Cardiac fibroblast (primary cell): Measurements from ENCODE around the gene FAM217B.

Experiments used
- DNase-seq, 2 donors: peaks; one replicate each; pipeline versions ENCODE4 v3.0.0 to v3.0.0-alpha.2; 2010; ENCODE audit warnings: low read depth in 2 of 2
- H3K4me3 ChIP-seq, 2 donors: replicated peaks in 1 of 2; 1 replicate in 1 of 2; 2 replicates in 1 of 2; pipeline ENCODE4 v1.5.1; 2011; ENCODE audit warnings: low read depth in 2 of 2, low read length in 2 of 2, mild to moderate bottlenecking in 2 of 2, moderate library complexity in 1 of 2
- CTCF ChIP-seq: IDR thresholded peaks from one replicate; pipeline ENCODE4 v1.5.1; 2011; ENCODE audit warnings: low read depth, mild to moderate bottlenecking, low read length, inconsistent platforms

The FAM217B gene

GRCh38 chr20:59985164-59985563, 45.0 kb downstream of the FAM217B start:
- H3K4me3 ChIP-seq = no peak overlapping the region
- DNase-seq = no peak
- TF ChIP-seq CTCF = no peak

GRCh38 chr20:59985864-59986263, 45.7 kb downstream of the FAM217B start:
- no peak for DNase-seq
- no peak for TF ChIP-seq CTCF
- H3K4me3 ChIP-seq = no peak overlapping the region

GRCh38 chr20:59987135-59987534, 46.9 kb downstream of the FAM217B start:
- DNase-seq = no peak
- no peak overlapping the region for H3K4me3 ChIP-seq
- TF ChIP-seq CTCF = no peak

- H3K4me3 ChIP-seq = no peak overlapping the region
- DNase-seq = peak in 1 of 2 donors; percentile 41
- no peak for TF ChIP-seq CTCF
Measured at GRCh38 chr20:59988141-59988540, 48.0 kb downstream of the FAM217B start.

- no peak overlapping the region for H3K4me3 ChIP-seq
- peak in 1 of 2 donors; percentile 22 for DNase-seq
- TF ChIP-seq CTCF = no peak
Measured at GRCh38 chr20:59992526-59993084, 52.4 kb downstream of the FAM217B start.

- no peak overlapping the region for H3K4me3 ChIP-seq
- no peak for DNase-seq
- TF ChIP-seq CTCF = no peak
Measured at GRCh38 chr20:59993736-59994430, 53.7 kb downstream of the FAM217B start.
